Progenitor cell of endocrine pancreas (in vitro differentiated cells): Measurements from ENCODE around the gene CRISP1. TPM values are rescaled to one million over a fixed set of nuclear protein-coding genes. Genes with fewer than 3 reads are reported as not detected.

Experiments
- DNase-seq: peaks from one replicate; pipeline ENCODE4 v3.0.0; 2021; ENCODE audit warnings: low spot score; ENCODE audit not compliant: unreplicated experiment
- H3K27ac Mint-ChIP-seq: 2 replicates; pipeline ENCODE4 v1.8.0; 2021; ENCODE audit warnings: mild to moderate bottlenecking, moderate library complexity, mixed read lengths
- H3K27me3 Mint-ChIP-seq: 2 replicates; pipeline ENCODE4 v1.8.0; 2021; ENCODE audit warnings: mixed read lengths
- H3K36me3 Mint-ChIP-seq: 2 replicates; pipeline ENCODE4 v1.8.0; 2022; ENCODE audit warnings: mixed read lengths; ENCODE audit not compliant: insufficient read depth
- H3K4me1 Mint-ChIP-seq: 2 replicates; pipeline ENCODE4 v1.8.0; 2021; ENCODE audit warnings: low read depth, mixed read lengths
- H3K4me3 Mint-ChIP-seq: 2 replicates; pipeline ENCODE4 v1.8.0; 2021; ENCODE audit warnings: low read depth, mild to moderate bottlenecking, moderate library complexity, mixed read lengths
- H3K9me3 Mint-ChIP-seq: 2 replicates; pipeline ENCODE4 v1.8.0; 2021; ENCODE audit warnings: low read depth, mixed read lengths
- total RNA-seq: library from RNA; stranded (reverse); gene quantifications from 2 replicates; pipeline ENCODE4 v1.2.1, GENCODE V29; 2021
- TF ChIP-seq, protein P1 (sequence below): fragments of 200-600 bp; sonication (generic); IDR thresholded peaks from one replicate; pipeline ENCODE4 v1.5.0; 2021; ENCODE audit warnings: antibody characterized with exemption, mild to moderate bottlenecking; ENCODE audit not compliant: unreplicated experiment

The CRISP1 gene
- total RNA-seq, 1 donor from 2014 or later: not detected

DNA sequence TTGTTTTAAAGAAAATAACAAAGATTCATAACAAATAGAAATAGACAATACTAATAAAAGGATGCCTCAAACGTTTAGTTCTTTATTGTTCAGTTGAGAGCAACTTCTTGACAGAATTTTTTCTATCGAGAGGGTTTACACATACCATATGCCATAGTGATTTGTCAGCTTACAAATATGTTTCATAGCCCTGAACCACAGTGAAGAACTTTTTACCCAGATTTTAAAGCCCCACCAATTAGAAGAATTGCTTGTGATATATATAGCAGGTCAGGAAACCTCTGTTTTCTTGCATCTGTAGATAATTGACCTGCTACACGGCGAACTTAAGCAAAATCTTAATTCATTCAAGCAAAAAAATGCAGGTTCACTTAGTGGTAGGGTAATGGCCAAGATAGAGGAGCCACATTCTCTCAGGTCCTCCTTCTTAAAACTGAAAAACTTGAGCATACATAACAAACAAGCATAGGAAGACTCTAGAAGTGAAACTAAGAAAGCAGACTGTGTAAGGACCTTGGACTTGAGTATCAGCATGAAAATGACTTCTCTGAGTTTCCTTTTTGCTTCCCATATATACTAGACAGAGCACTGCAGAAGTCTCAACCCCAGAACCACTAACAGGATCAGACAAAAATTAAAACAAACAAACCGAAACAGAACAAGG is 39.5 kb downstream of the CRISP1 start:
- Mint-ChIP-seq H3K27ac (no peak overlapping the region), H3K36me3 (no peaks in the 10 kb centered on the region)
- TF ChIP-seq, protein P1, sequence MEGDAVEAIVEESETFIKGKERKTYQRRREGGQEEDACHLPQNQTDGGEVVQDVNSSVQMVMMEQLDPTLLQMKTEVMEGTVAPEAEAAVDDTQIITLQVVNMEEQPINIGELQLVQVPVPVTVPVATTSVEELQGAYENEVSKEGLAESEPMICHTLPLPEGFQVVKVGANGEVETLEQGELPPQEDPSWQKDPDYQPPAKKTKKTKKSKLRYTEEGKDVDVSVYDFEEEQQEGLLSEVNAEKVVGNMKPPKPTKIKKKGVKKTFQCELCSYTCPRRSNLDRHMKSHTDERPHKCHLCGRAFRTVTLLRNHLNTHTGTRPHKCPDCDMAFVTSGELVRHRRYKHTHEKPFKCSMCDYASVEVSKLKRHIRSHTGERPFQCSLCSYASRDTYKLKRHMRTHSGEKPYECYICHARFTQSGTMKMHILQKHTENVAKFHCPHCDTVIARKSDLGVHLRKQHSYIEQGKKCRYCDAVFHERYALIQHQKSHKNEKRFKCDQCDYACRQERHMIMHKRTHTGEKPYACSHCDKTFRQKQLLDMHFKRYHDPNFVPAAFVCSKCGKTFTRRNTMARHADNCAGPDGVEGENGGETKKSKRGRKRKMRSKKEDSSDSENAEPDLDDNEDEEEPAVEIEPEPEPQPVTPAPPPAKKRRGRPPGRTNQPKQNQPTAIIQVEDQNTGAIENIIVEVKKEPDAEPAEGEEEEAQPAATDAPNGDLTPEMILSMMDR: no peak

DNA sequence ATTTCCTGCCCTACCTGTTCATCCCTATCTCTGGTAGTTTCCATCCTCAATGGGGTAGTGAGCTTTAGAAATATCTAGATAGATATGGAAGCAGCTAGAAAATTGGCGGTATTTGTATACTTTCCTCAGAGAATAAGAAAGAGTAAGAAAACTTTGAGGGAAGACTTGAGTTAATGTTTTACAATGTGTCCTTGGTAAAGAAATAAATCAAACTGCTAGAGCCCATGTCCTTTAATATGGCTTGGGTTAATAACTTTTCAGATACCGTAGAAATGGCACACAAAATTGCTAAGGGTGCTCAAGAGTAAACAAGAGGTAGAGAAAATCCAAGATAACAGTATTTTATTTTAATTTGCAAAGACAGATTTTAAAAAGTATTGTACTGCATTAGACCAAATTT is 51.2 kb downstream of the CRISP1 start:
- TF ChIP-seq, protein P1: no peak
- Mint-ChIP-seq H3K9me3 (peaks cover 4% of the 10 kb centered on the region), H3K4me1 (peaks cover 6% of the 10 kb centered on the region), H3K4me3 (no peak overlapping the region), H3K27ac (no peak overlapping the region), H3K36me3 (no peaks in the 10 kb centered on the region), H3K27me3 (no peaks in the 10 kb centered on the region)
- no peak for DNase-seq

More for the DNA sequence above, 39.5 kb downstream of the CRISP1 start:
- Mint-ChIP-seq H3K4me3 (no peak overlapping the region), H3K27me3 (no peaks in the 10 kb centered on the region), H3K4me1 (no peaks in the 10 kb centered on the region), H3K9me3 (no peaks in the 10 kb centered on the region)
- no peak for DNase-seq

DNA sequence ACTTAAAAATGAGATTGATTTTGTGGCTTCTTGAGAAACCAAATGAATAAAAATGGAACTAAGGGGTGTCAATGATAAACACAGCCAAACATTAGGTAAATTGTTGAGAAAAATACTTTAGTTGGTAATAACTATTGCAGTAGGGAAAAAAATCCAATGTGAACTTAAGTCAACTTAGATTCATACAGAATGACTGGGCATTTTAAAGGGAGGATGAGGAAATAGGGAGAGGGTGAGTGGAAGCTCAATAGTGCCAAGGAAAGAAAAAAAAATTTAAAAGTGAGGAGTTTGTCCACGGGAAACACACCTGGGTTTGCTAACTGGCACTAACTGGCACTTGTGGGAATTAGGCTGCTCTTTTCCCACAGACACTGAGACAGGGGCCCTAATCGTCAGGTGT is 53.1 kb downstream of the CRISP1 start:
- H3K4me3 Mint-ChIP-seq: no peak overlapping the region
- H3K36me3 Mint-ChIP-seq: no peaks in the 10 kb centered on the region
- no peak for DNase-seq
- no peak overlapping the region for H3K27ac Mint-ChIP-seq
- peaks cover 11% of the 10 kb centered on the region for H3K9me3 Mint-ChIP-seq
- H3K27me3 Mint-ChIP-seq: no peaks in the 10 kb centered on the region
- peaks cover 6% of the 10 kb centered on the region for H3K4me1 Mint-ChIP-seq
- TF ChIP-seq, protein P1: no peak

DNA sequence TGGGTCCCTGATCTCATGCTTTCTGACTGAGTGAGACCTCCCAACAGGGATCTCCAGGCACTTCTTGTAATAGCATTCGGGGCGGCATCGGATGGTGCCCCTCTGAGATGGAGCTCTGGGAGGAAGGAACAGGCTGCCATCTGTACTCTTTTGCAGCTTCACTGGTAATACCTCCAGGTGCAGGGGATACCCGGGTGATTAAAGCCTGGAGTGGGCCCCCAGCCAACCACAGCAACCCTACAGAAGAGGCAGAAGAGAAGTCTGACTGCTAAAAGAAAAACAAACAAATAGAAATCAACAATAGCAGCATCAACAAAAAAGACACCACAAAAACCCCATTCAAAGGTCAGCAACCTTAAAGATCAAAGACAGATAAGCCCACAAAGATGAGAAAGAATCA is 60.2 kb downstream of the CRISP1 start:
- no peaks in the 10 kb centered on the region for H3K36me3 Mint-ChIP-seq
- TF ChIP-seq, protein P1: no peak
- no peaks in the 10 kb centered on the region for H3K27me3 Mint-ChIP-seq

DNA sequence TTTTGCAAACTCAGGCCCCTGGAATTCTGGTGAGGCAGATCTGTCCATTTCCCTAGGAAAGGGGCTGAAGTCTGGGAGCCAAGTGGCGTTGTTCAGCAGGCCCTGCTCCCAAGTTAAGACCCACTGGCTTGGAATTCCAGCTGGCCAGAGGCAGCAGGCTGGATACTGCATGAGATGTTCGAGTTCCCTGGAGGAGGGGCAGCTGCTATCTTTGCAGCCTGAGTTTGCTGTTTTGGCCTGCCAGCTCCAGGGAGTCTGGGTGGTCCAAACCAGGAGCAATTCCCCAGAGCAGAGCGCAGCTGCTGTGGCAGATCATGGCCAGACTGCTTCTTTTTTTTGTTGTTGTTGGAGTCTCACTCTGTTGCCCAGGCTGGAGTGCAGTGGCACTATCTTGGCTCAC is 61.1 kb downstream of the CRISP1 start:
- Mint-ChIP-seq H3K9me3 (peaks cover 10% of the 10 kb centered on the region), H3K27me3 (no peaks in the 10 kb centered on the region), H3K36me3 (no peaks in the 10 kb centered on the region), H3K27ac (no peak overlapping the region), H3K4me3 (no peak overlapping the region), H3K4me1 (peaks cover 3% of the 10 kb centered on the region)
- TF ChIP-seq, protein P1: no peak
- DNase-seq: no peak

More for the DNA sequence above, 60.2 kb downstream of the CRISP1 start:
- peaks cover 3% of the 10 kb centered on the region for H3K4me1 Mint-ChIP-seq
- no peak overlapping the region for H3K27ac Mint-ChIP-seq
- DNase-seq: no peak
- no peak overlapping the region for H3K4me3 Mint-ChIP-seq
- peaks cover 14% of the 10 kb centered on the region for H3K9me3 Mint-ChIP-seq
